Neural crest cell (in vitro differentiated cells): ENCODE results near the gene MGAT4C. TPM values are rescaled to one million over a fixed set of nuclear protein-coding genes. Genes with fewer than 3 reads are reported as not detected.

Source experiments
- DNase-seq: peaks from one replicate; pipeline ENCODE4 v3.0.0; 2021; ENCODE audit warnings: low read depth, mixed read lengths, low spot score
- H3K27ac Mint-ChIP-seq: one replicate; pipeline ENCODE4 v1.8.0; 2021; ENCODE audit warnings: mild to moderate bottlenecking, mixed read lengths; ENCODE audit not compliant: unreplicated experiment
- H3K27me3 Mint-ChIP-seq: 2 replicates; pipeline ENCODE4 v1.8.0; 2021; ENCODE audit warnings: low read depth, mild to moderate bottlenecking, mixed read lengths
- H3K36me3 Mint-ChIP-seq: 2 replicates; pipeline ENCODE4 v1.8.0; 2021; ENCODE audit warnings: low read depth, mild to moderate bottlenecking, mixed read lengths
- H3K4me1 Mint-ChIP-seq: 2 replicates; pipeline ENCODE4 v1.8.0; 2021; ENCODE audit warnings: mixed read lengths
- H3K4me3 Mint-ChIP-seq: one replicate; pipeline ENCODE4 v1.8.0; 2021; ENCODE audit warnings: mild to moderate bottlenecking, mixed read lengths
- H3K9me3 Mint-ChIP-seq: 2 replicates; pipeline ENCODE4 v1.8.0; 2021; ENCODE audit warnings: mixed read lengths
- total RNA-seq: library from RNA; stranded (reverse); gene quantifications from 2 replicates; pipeline ENCODE4 v1.2.1, GENCODE V29; 2021
- TF ChIP-seq, protein P1 (sequence below): fragments of 200-600 bp; sonication (generic); conservative IDR thresholded peaks from 2 replicates; pipeline ENCODE4 v1.5.0; 2021; ENCODE audit warnings: antibody characterized with exemption, mild to moderate bottlenecking

Gene MGAT4C
- total RNA-seq, 1 donor from 2014 or later = 0.07 TPM

DNA sequence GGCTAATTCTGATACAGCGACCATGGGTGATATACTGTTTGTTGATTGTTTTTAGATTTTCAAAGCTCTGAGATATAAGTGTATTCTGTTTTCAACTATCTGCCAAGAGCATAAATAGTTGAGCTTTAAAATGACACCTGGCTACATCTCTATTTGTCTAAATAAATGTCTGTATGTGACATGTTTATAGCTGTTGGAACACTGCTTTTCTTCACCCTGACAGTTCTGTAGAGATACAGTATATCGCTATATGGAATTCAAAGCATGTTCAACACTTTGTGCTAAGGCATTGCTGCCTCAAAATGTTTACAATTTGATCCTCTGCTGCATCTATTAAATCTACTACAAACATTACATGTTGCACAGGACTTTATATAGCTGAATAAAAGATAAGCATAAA lies 27.4 kb upstream of the MGAT4C start:
- Mint-ChIP-seq H3K36me3 (no peaks in the 10 kb centered on the region), H3K4me1 (no peaks in the 10 kb centered on the region), H3K4me3 (no peak overlapping the region), H3K27ac (no peak overlapping the region), H3K27me3 (no peaks in the 10 kb centered on the region), H3K9me3 (no peaks in the 10 kb centered on the region)
- no peak for DNase-seq
- TF ChIP-seq, protein P1, sequence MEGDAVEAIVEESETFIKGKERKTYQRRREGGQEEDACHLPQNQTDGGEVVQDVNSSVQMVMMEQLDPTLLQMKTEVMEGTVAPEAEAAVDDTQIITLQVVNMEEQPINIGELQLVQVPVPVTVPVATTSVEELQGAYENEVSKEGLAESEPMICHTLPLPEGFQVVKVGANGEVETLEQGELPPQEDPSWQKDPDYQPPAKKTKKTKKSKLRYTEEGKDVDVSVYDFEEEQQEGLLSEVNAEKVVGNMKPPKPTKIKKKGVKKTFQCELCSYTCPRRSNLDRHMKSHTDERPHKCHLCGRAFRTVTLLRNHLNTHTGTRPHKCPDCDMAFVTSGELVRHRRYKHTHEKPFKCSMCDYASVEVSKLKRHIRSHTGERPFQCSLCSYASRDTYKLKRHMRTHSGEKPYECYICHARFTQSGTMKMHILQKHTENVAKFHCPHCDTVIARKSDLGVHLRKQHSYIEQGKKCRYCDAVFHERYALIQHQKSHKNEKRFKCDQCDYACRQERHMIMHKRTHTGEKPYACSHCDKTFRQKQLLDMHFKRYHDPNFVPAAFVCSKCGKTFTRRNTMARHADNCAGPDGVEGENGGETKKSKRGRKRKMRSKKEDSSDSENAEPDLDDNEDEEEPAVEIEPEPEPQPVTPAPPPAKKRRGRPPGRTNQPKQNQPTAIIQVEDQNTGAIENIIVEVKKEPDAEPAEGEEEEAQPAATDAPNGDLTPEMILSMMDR = no peak

DNA sequence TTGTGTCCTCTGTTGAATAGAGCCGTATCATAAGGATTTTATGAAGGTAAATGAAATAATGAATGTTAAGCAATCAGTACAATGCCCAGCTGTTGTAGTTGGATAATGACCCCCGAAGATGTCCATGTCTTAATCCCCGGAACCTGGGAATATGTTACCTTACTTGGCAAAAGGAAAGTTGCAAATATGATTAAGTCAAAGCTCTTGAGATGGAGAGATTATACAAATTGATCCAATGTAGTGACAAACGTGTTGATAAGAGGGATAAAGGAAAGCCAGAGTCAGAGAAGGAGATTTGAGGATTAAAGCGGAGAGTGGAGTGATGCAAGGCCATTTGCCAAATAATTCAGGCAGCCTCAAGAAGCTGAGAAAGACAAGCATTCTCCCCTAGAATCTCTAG lies 19.2 kb upstream of the MGAT4C start:
- H3K9me3 Mint-ChIP-seq = peaks cover 5% of the 10 kb centered on the region

DNA sequence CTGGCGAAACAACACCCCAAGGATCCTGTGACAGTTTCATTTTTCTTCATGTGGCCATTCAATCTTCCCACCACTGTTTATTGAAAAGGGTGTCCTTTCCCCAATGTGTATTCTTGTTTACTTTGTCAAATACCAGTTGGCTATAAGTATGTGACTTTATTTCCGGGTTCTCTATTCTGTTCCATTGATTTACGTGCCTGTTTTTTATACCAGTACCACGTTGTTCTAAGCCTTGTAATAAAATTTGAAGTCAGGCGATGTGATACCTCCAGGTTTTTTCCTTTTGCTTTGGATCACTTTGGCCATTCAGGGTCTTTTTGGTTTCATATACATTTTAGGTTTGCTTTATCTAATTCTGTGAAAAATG lies 9.1 kb upstream of the MGAT4C start:
- TF ChIP-seq, protein P1 = no peak
- Mint-ChIP-seq H3K4me3 (no peak overlapping the region), H3K27ac (no peak overlapping the region), H3K27me3 (no peaks in the 10 kb centered on the region), H3K36me3 (no peaks in the 10 kb centered on the region), H3K4me1 (no peaks in the 10 kb centered on the region), H3K9me3 (peaks cover 2% of the 10 kb centered on the region)
- DNase-seq = no peak

More for the DNA sequence above, 19.2 kb upstream of the MGAT4C start:
- H3K4me1 Mint-ChIP-seq = no peaks in the 10 kb centered on the region
- no peak for DNase-seq
- H3K27me3 Mint-ChIP-seq = no peaks in the 10 kb centered on the region
- no peaks in the 10 kb centered on the region for H3K36me3 Mint-ChIP-seq
- H3K4me3 Mint-ChIP-seq = no peak overlapping the region
- TF ChIP-seq, protein P1 = no peak
- no peak overlapping the region for H3K27ac Mint-ChIP-seq

DNA sequence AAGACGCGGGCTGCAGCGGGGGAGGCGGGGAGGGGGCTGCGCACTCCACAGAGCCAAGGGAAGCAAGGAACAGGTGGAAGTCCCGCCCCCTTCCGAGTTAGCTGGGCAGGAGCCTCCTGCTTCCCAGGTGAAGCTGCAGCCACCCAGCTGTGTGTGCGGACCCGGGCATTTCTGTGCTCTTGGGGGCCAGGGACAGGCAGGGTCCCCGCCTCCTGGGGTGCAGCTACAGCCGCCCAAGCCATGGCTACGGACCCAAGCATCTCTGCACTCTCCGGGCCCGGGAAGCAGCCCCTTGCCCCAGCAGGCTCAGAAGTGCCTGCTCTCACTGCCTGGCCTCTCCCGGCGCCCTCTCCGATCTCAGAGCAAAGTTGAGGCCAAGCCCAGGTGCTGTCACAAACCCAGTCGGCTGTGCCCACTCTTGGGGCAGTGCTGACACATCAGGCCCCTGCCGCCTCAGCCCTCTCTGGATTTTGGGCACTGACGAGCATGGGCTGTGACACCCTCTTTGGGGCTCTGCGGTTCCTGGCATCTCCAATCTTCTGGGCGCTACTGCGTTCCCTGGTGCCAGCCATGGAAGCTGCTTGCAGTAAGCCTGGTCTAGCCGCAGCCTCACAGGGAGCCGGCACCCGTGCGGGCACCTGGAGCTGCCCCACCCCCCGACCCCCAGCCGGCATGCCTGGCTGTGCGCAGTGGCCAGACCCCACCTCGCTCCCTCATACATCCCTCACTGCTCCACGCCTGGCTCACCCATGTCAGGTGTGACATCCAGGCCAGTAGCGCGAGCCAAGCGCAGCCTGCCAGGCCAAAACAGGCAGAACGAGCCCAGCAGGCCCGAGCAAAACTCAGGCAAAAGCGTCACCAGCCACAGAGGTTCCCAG lies 8.5 kb upstream of the MGAT4C start:
- Mint-ChIP-seq H3K4me3 (no peak overlapping the region), H3K27ac (no peak overlapping the region), H3K36me3 (no peaks in the 10 kb centered on the region), H3K9me3 (peaks cover 2% of the 10 kb centered on the region), H3K27me3 (no peaks in the 10 kb centered on the region), H3K4me1 (no peaks in the 10 kb centered on the region)
- DNase-seq = no peak
- TF ChIP-seq, protein P1 = no peak

DNA sequence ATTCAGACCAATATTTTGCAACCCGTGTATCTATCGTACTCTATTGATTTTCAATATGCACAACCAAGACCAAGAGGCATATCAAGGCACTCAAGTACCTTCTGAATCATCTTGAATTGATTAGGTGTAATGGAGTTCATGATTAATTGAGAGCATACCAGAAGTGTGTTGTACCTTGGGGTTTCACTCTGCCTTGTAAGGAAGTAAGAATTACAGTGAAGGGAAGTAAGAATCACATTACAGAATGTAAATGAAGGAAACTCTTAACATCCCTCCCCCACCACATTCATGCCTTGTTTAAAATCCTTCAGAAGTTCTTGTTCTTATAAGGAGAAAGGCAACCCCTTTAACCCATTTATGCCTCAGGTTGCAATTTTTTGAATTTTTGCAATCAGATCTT lies 5.4 kb upstream of the MGAT4C start:
- Mint-ChIP-seq H3K27ac (no peak overlapping the region), H3K9me3 (peaks cover 2% of the 10 kb centered on the region), H3K4me1 (peaks cover under 1% of the 10 kb centered on the region), H3K4me3 (no peak overlapping the region), H3K36me3 (no peaks in the 10 kb centered on the region), H3K27me3 (no peaks in the 10 kb centered on the region)
- TF ChIP-seq, protein P1 = no peak
- no peak for DNase-seq
